Gastroesophageal sphincter (tissue), 4 donors: ENCODE measurements around the gene UVSSA. TPM values are rescaled to one million over a fixed set of nuclear protein-coding genes. Genes with fewer than 3 reads are reported as not detected.
A peak's percentile ranks its signal among the peaks of the same experiment; 100 is the strongest.

Experiments
- ATAC-seq: fragments of 150-250 bp; one replicate; pipeline ENCODE4 v1.9.1; 2016; ENCODE audit warnings: mild to moderate bottlenecking, moderate library complexity
- H3K27ac ChIP-seq, 4 donors: fragments of 200-600 bp; sonication (generic) in 3 of 4; 1 replicate in 3 of 4; 2 replicates in 1 of 4; pipeline ENCODE4 v1.5.1; 2016 to 2019
- H3K27me3 ChIP-seq: fragments of 200-600 bp; sonication (generic); one replicate; pipeline ENCODE4 v1.5.1; 2019
- H3K36me3 ChIP-seq, 2 donors: fragments of 200-600 bp; sonication (generic); one replicate each; pipeline ENCODE4 v1.5.1; 2019; ENCODE audit warnings: control low read depth in 1 of 2
- H3K4me1 ChIP-seq, 3 donors: fragments of 200-600 bp; sonication (generic); 1 replicate in 2 of 3; 2 replicates in 1 of 3; pipeline ENCODE4 v1.5.1; 2016 to 2019; ENCODE audit warnings: control low read depth in 2 of 3
- H3K4me3 ChIP-seq, 2 donors: fragments of 200-600 bp; sonication (generic); one replicate each; pipeline ENCODE4 v1.5.1; 2019; ENCODE audit warnings: mild to moderate bottlenecking in 1 of 2, moderate library complexity in 1 of 2
- H3K9me3 ChIP-seq, 3 donors: fragments of 200-600 bp; sonication (generic); one replicate each; pipeline ENCODE4 v1.5.1; 2017 to 2019; ENCODE audit warnings: control low read depth in 2 of 3
- EP300 ChIP-seq: sonication (generic); formaldehyde crosslinking; IDR thresholded peaks from one replicate; pipeline ENCODE4 v1.6.1; 2017; ENCODE audit warnings: antibody characterized with exemption, mild to moderate bottlenecking
- POLR2A ChIP-seq, 2 donors: fragments of 450-650 bp; IDR thresholded peaks; one replicate each; pipeline ENCODE4 v1.6.1; 2017; ENCODE audit warnings: antibody characterized with exemption in 2 of 2, mild to moderate bottlenecking in 2 of 2, moderate library complexity in 1 of 2
- POLR2AphosphoS5 ChIP-seq: sonication (generic); formaldehyde crosslinking; IDR thresholded peaks from one replicate; pipeline ENCODE4 v1.6.1; 2017; ENCODE audit warnings: antibody characterized with exemption
- WGBS, 2 donors: methylation state at CpG; one replicate each; pipeline ENCODE4 v1.1.5; 2018; ENCODE audit warnings: low coverage in 1 of 2; 5-methylcytosine and 5-hydroxymethylcytosine counted together
- total RNA-seq, 4 donors: library from RNA; depleted of rRNA; stranded (reverse); fragments of >200 nt; gene quantifications; one replicate each; pipeline ENCODE4 v1.1.0, GENCODE V29; 2016
- TF ChIP-seq, protein P1 (sequence below), 4 experiments: fragments of 200-600 bp in 2 of 4; fragments of 450-650 bp in 2 of 4; sonication (generic) in 1 of 4; IDR thresholded peaks; one replicate each; pipeline ENCODE4 v1.5.1; 2017 to 2019; ENCODE audit warnings: antibody characterized with exemption in 4 of 4, mild to moderate bottlenecking in 2 of 4, moderate library complexity in 2 of 4

UVSSA gene
- total RNA-seq, 4 donors from 2014 or later = 3.1 to 24.1 (median 9.9) TPM

DNA sequence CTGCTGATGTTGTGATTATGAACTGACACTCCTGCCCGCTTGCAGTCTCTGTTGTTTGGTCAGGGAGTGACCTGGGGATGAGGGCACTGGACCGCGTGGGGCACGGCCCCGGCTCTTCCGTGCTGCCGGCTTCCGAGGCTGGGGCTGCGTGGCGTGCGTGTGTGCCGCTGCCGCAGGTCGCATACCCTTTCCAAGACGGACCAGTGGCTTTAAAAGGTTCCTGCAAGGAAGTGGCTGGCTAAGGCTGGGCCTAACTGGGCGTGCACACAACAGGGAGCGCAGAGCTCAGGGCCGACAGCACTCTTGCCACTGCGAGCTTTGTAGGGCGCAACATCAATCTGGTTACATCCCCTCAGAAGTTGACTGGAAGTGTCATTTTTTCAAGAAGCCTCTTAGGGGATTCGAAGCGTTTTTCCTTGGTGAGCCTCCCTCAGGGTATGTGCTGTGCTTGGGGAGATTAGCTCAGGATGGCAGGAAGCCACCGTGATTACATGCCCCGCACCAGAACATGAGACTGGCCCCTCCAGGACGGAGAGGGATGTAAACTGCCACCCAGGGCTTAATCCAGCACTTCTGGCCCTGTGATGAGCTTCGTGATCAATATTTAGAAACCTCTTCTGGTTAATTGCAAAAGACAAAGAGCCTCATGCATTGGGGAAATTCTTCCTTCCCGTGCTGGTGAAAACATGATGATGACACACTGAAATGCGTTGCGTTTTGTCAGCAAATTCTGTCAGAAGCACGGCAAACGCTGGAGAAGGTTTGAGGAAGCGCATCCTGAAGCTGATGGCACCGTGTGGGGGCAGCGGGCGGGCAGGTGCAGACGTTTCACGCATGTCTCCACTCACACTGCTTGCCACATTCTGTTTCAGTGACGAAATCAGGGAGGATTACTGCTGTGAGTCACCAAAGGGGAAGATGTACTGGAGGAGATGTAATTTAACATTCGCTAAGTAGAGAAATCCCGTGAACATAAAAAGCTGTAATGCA, 46.2 kb upstream of the UVSSA start:
- Histone ChIP-seq H3K27ac (peak overlapping the region in 3 of 4 donors; percentile 7 to 17 (median 15)), H3K4me1 (peaks cover 0 to 27% (median 0%) of the 10 kb centered on the region in 3 donors), H3K4me3 (no peak overlapping the region), H3K9me3 (no peaks in the 10 kb centered on the region), H3K27me3 (no peaks in the 10 kb centered on the region), H3K36me3 (peaks cover 0 to 60% of the 10 kb centered on the region in 2 donors)
- WGBS, 2 donors = 71% methylated on average over 7 to 11 of the region's 40 CpGs
- TF ChIP-seq, protein P1, sequence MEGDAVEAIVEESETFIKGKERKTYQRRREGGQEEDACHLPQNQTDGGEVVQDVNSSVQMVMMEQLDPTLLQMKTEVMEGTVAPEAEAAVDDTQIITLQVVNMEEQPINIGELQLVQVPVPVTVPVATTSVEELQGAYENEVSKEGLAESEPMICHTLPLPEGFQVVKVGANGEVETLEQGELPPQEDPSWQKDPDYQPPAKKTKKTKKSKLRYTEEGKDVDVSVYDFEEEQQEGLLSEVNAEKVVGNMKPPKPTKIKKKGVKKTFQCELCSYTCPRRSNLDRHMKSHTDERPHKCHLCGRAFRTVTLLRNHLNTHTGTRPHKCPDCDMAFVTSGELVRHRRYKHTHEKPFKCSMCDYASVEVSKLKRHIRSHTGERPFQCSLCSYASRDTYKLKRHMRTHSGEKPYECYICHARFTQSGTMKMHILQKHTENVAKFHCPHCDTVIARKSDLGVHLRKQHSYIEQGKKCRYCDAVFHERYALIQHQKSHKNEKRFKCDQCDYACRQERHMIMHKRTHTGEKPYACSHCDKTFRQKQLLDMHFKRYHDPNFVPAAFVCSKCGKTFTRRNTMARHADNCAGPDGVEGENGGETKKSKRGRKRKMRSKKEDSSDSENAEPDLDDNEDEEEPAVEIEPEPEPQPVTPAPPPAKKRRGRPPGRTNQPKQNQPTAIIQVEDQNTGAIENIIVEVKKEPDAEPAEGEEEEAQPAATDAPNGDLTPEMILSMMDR (IDR thresholded peaks at IDR 0.05) = no peak
- peak; percentile 22 for TF ChIP-seq POLR2AphosphoS5
- peak; percentile 82 for ATAC-seq

DNA sequence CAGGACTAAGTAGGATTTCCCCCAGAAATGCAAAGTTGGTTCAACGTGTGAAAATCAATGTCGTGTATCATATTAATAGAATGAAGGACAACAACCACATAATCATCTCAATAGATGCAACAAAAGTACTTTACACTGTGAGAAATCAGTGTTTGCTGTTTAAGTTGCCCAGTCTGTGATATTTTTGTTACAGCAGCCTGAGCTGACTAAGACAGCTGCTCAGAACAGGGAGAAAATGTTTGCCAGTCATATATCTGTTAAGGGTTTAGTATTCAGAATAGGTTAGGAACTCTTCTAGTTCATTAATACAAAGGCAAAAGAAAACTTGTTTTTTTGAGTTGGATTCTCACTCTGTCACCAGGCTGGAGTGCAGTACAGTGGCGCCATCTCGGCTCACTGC, 44.8 kb upstream of the UVSSA start:
- TF ChIP-seq, protein P1 (IDR thresholded peaks at IDR 0.05) = no peak
- TF ChIP-seq EP300 (no peak), POLR2A (IDR thresholded peaks at IDR 0.05) (no peak), POLR2AphosphoS5 (no peak)
- Histone ChIP-seq H3K4me3 (no peak overlapping the region), H3K27me3 (no peaks in the 10 kb centered on the region), H3K27ac (no peak overlapping the region), H3K36me3 (peaks cover 0 to 52% of the 10 kb centered on the region in 2 donors), H3K4me1 (peaks cover 0 to 30% (median 0%) of the 10 kb centered on the region in 3 donors), H3K9me3 (no peaks in the 10 kb centered on the region)
- 48 to 98% methylated on average over 4 of the region's 4 CpGs for WGBS, 2 donors
- no peak for ATAC-seq

DNA sequence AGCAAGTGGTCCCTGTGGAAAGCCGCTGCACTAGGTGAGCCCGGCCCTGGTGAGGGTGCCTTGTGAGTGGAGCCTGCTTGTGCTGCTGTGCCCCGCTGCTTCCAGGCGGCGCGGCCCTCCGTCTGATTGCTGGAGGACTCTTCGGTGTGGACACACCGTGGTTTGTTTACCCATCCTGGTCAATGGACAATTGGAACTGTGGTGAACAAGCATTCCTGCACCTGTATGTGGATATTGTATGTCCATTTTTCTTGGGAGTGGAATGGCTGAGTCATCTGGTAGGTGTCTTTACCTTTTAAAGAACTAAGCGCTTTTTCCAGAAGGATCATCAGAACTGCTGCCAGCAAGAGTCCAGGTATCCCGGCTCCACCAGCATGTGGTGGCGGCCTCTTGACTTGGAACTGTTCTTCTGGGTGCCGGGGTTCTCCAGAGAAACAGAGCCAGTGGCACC, 41.7 kb upstream of the UVSSA start:
- 96% methylated on average over 4 of the region's 13 CpGs; no CpG with 5 or more reads in 1 of the 2 donors for WGBS, 2 donors
- Histone ChIP-seq H3K27ac (no peak overlapping the region), H3K36me3 (peaks cover 0 to 21% of the 10 kb centered on the region in 2 donors), H3K4me3 (no peak overlapping the region), H3K4me1 (peaks cover 1 to 48% (median 13%) of the 10 kb centered on the region in 3 donors), H3K9me3 (no peaks in the 10 kb centered on the region), H3K27me3 (no peaks in the 10 kb centered on the region)
- ATAC-seq = no peak
- TF ChIP-seq, protein P1 (IDR thresholded peaks at IDR 0.05) = no peak
- TF ChIP-seq EP300 = no peak
- TF ChIP-seq POLR2AphosphoS5 = no peak
- no peak for TF ChIP-seq POLR2A (IDR thresholded peaks at IDR 0.05)

DNA sequence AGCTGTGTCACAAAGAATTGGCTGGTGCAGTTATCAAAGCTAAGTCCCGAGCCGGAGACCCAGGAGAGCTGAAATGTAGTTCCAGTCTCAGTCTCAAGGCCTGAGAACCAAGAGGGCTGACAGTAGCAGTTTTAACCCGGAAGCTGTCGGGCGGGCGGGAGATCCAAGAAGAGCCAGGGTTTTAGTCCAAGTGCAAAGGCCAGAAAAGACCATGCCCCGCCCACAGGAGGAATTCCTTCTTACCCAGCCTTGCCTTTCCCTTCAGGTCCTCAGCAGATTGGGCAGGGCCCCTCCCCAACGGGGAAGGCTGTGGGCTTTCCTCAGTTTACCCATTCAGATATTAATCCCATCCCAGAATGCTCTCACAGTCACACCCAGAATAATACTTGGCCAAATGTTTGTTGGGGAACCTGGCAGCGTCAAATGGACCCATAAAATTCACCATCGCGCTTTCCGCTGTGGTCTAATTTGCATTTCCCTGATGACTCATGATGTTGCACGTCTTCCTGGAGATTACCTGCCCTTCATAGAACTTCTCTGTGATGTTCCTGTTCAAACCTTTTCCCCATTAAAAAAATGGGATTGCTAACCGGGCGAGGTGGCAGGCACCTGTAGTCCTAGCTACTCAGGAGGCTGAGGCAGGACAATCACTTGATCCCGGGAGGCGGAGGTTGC, 41.1 kb upstream of the UVSSA start:
- Histone ChIP-seq H3K9me3 (no peaks in the 10 kb centered on the region), H3K36me3 (peaks cover 0 to 14% of the 10 kb centered on the region in 2 donors), H3K4me3 (no peak overlapping the region), H3K4me1 (peaks cover 4 to 51% (median 20%) of the 10 kb centered on the region in 3 donors), H3K27me3 (no peaks in the 10 kb centered on the region), H3K27ac (no peak overlapping the region)
- no peak for ATAC-seq
- TF ChIP-seq EP300 = no peak
- TF ChIP-seq, protein P1 (IDR thresholded peaks at IDR 0.05) = no peak
- no peak for TF ChIP-seq POLR2AphosphoS5
- no peak for TF ChIP-seq POLR2A (IDR thresholded peaks at IDR 0.05)
- 67 to 85% methylated on average over 7 to 10 of the region's 17 CpGs for WGBS, 2 donors
